ENCODE results near the gene FOXP2.

The FOXP2 gene

GRCh38 chr7:114428211-114428610 is 13.6 kb downstream of the FOXP2 start:
- no peak overlapping the region for H3K9ac ChIP-seq (ENCODE audit: low read depth, low read length, poor library complexity, severe bottlenecking)
- H3K9me2 ChIP-seq (replicated peaks; ENCODE audit: low read depth, low read length), result no peaks in the 10 kb centered on the region
- no peaks in the 10 kb centered on the region for H3K36me3 ChIP-seq (ENCODE audit: insufficient read depth, low read length)
- H3K4me1 ChIP-seq (ENCODE audit: insufficient read depth, low read length, poor library complexity, severe bottlenecking), result no peaks in the 10 kb centered on the region
- no peaks in the 10 kb centered on the region for H3K79me2 ChIP-seq (ENCODE audit: insufficient read depth, low read length)
- no peak overlapping the region for H3K4me3 ChIP-seq (ENCODE audit: low read length, poor library complexity, severe bottlenecking)
- H3F3A ChIP-seq (ENCODE audit: low read depth), result no peaks in the 10 kb centered on the region
- H4K20me1 ChIP-seq (ENCODE audit: insufficient read depth, low read length, poor library complexity, severe bottlenecking), result no peaks in the 10 kb centered on the region
- TF ChIP-seq CTCF (conservative IDR thresholded peaks at IDR 0.05; ENCODE audit: low read length), result no peak
- no peak overlapping the region for H3K4me2 ChIP-seq (ENCODE audit: low read depth, low read length, poor library complexity, severe bottlenecking)
- no peaks in the 10 kb centered on the region for H3K9me3 ChIP-seq (ENCODE audit: insufficient read depth, low read depth, low read length)
- H2AFZ ChIP-seq (ENCODE audit: low read length), result no peak overlapping the region
- peaks cover 4% of the 10 kb centered on the region for H3K27me3 ChIP-seq (ENCODE audit: insufficient read depth, low read length, poor library complexity, severe bottlenecking)

- Histone ChIP-seq H3K79me2 (ENCODE audit: insufficient read depth, low read length) (no peaks in the 10 kb centered on the region), H3K9ac (ENCODE audit: low read depth, low read length, poor library complexity, severe bottlenecking) (no peak overlapping the region), H3K9me3 (ENCODE audit: insufficient read depth, low read depth, low read length) (no peaks in the 10 kb centered on the region), H4K20me1 (ENCODE audit: insufficient read depth, low read length, poor library complexity, severe bottlenecking) (no peaks in the 10 kb centered on the region), H3K36me3 (ENCODE audit: insufficient read depth, low read length) (no peaks in the 10 kb centered on the region), H3K9me2 (replicated peaks; ENCODE audit: low read depth, low read length) (no peaks in the 10 kb centered on the region), H3K4me1 (ENCODE audit: insufficient read depth, low read length, poor library complexity, severe bottlenecking) (no peaks in the 10 kb centered on the region), H3K4me2 (ENCODE audit: low read depth, low read length, poor library complexity, severe bottlenecking) (no peak overlapping the region), H2AFZ (ENCODE audit: low read length) (no peak overlapping the region), H3K4me3 (ENCODE audit: low read length, poor library complexity, severe bottlenecking) (no peak overlapping the region), H3K27me3 (ENCODE audit: insufficient read depth, low read length, poor library complexity, severe bottlenecking) (peaks cover 4% of the 10 kb centered on the region), H3F3A (ENCODE audit: low read depth) (no peaks in the 10 kb centered on the region)
- TF ChIP-seq EZH2phosphoT487 (IDR thresholded peaks at IDR 0.05; ENCODE audit: borderline replicate concordance), result no peak
- no peak for TF ChIP-seq CTCF (conservative IDR thresholded peaks at IDR 0.05; ENCODE audit: low read length)
Observed at GRCh38 chr7:114431189-114431588, 16.6 kb downstream of the FOXP2 start.

GRCh38 chr7:114432061-114432460 is 17.4 kb downstream of the FOXP2 start:
- Histone ChIP-seq H3K9ac (ENCODE audit: low read depth, low read length, poor library complexity, severe bottlenecking) (no peak overlapping the region), H3K4me1 (ENCODE audit: insufficient read depth, low read length, poor library complexity, severe bottlenecking) (no peaks in the 10 kb centered on the region), H4K20me1 (ENCODE audit: insufficient read depth, low read length, poor library complexity, severe bottlenecking) (no peaks in the 10 kb centered on the region), H3F3A (ENCODE audit: low read depth) (no peaks in the 10 kb centered on the region), H3K9me3 (ENCODE audit: insufficient read depth, low read depth, low read length) (no peaks in the 10 kb centered on the region), H3K4me3 (ENCODE audit: low read length, poor library complexity, severe bottlenecking) (no peak overlapping the region), H3K27me3 (ENCODE audit: insufficient read depth, low read length, poor library complexity, severe bottlenecking) (peaks cover 4% of the 10 kb centered on the region), H3K79me2 (ENCODE audit: insufficient read depth, low read length) (no peaks in the 10 kb centered on the region), H2AFZ (ENCODE audit: low read length) (no peak overlapping the region), H3K9me2 (replicated peaks; ENCODE audit: low read depth, low read length) (no peaks in the 10 kb centered on the region), H3K4me2 (ENCODE audit: low read depth, low read length, poor library complexity, severe bottlenecking) (no peak overlapping the region), H3K36me3 (ENCODE audit: insufficient read depth, low read length) (no peaks in the 10 kb centered on the region)
- TF ChIP-seq EZH2phosphoT487 (IDR thresholded peaks at IDR 0.05; ENCODE audit: borderline replicate concordance) (no peak), CTCF (conservative IDR thresholded peaks at IDR 0.05; ENCODE audit: low read length) (no peak)

Data from Loucy (cell line).